Measurements from ENCODE around the gene HTR2C. TPM values are rescaled to one million over a fixed set of nuclear protein-coding genes. Genes with fewer than 3 reads are reported as not detected.
"Not testable (repeated sequence)": the region's sequence is repeated elsewhere in the genome, so short reads cannot be mapped to it uniquely, and the experiment has no call there.

The HTR2C gene
- polyA plus RNA-seq, 1 donor from 2014 or later, result 8.6 TPM

GRCh38 chrX:114599305-114599704 lies 15.4 kb downstream of the HTR2C start (continued):
- no peak for TF ChIP-seq CTCF (IDR thresholded peaks at IDR 0.05; ENCODE audit: poor library complexity, severe bottlenecking)

- H3K4me2 ChIP-seq (ENCODE audit: low read length), result no peak overlapping the region
- no peak overlapping the region for H3K4me3 ChIP-seq (ENCODE audit: low read length)
Observed at GRCh38 chrX:114599911-114600310, 16.0 kb downstream of the HTR2C start.

GRCh38 chrX:114606619-114607018 lies 22.7 kb downstream of the HTR2C start:
- H2AFZ ChIP-seq (ENCODE audit: low read depth, low read length); H3K9me3 ChIP-seq (ENCODE audit: low read length); H3K4me2 ChIP-seq (ENCODE audit: low read length); H3F3A ChIP-seq (ENCODE audit: insufficient read depth, low read length, poor library complexity, severe bottlenecking); H3K9ac ChIP-seq (ENCODE audit: low read length); H3K4me3 ChIP-seq (ENCODE audit: low read length); H3K36me3 ChIP-seq (ENCODE audit: insufficient read depth, low read length); H3K27ac ChIP-seq (ENCODE audit: low read length); H3K27me3 ChIP-seq (ENCODE audit: insufficient read depth, low read depth, low read length); H4K20me1 ChIP-seq (ENCODE audit: insufficient read depth); H3K9me2 ChIP-seq (ENCODE audit: insufficient read depth, low read length); H3K79me2 ChIP-seq (replicated peaks; ENCODE audit: insufficient read depth, low read length): not testable (repeated sequence)

More at GRCh38 chrX:114599911-114600310, 16.0 kb downstream of the HTR2C start:
- TF ChIP-seq RAD21 (conservative IDR thresholded peaks at IDR 0.05) (no peak), CTCF (IDR thresholded peaks at IDR 0.05; ENCODE audit: poor library complexity, severe bottlenecking) (no peak), TAF1 (IDR thresholded peaks at IDR 0.05; ENCODE audit: low read depth) (no peak), MXI1 (conservative IDR thresholded peaks at IDR 0.05; ENCODE audit: poor library complexity, severe bottlenecking) (no peak), SMC3 (conservative IDR thresholded peaks at IDR 0.05; ENCODE audit: poor library complexity) (no peak), EZH2 (IDR thresholded peaks at IDR 0.05; ENCODE audit: borderline replicate concordance, insufficient read depth, low read length, poor library complexity, severe bottlenecking) (no peak), REST (IDR thresholded peaks at IDR 0.05; ENCODE audit: borderline replicate concordance) (no peak), POLR2AphosphoS5 (IDR thresholded peaks at IDR 0.05) (no peak), EP300 (conservative IDR thresholded peaks at IDR 0.05; ENCODE audit: poor library complexity, severe bottlenecking) (no peak)
- Histone ChIP-seq H3F3A (ENCODE audit: insufficient read depth, low read length, poor library complexity, severe bottlenecking) (no peaks in the 10 kb centered on the region), H3K9me3 (ENCODE audit: low read length) (no peaks in the 10 kb centered on the region), H3K27ac (ENCODE audit: low read length) (no peak overlapping the region), H3K27me3 (ENCODE audit: insufficient read depth, low read depth, low read length) (no peaks in the 10 kb centered on the region), H3K9me2 (ENCODE audit: insufficient read depth, low read length) (no peaks in the 10 kb centered on the region), H2AFZ (ENCODE audit: low read depth, low read length) (no peak overlapping the region), H4K20me1 (ENCODE audit: insufficient read depth) (no peaks in the 10 kb centered on the region), H3K36me3 (ENCODE audit: insufficient read depth, low read length) (no peaks in the 10 kb centered on the region), H3K79me2 (replicated peaks; ENCODE audit: insufficient read depth, low read length) (no peaks in the 10 kb centered on the region), H3K9ac (ENCODE audit: low read length) (no peak overlapping the region)

Data from neural cell (in vitro differentiated cells).